Keratinocyte (primary cell): Measurements from ENCODE around the gene PM20D1. TPM values are rescaled to one million over a fixed set of nuclear protein-coding genes. Genes with fewer than 3 reads are reported as not detected.
A peak's percentile ranks its signal among the peaks of the same experiment; 100 is the strongest.

ENCODE experiments used
- DNase-seq: peaks from one replicate; pipeline ENCODE4 v3.0.0-alpha.2; 2011; ENCODE audit warnings: low read depth, missing footprints, low spot score
- FAIRE-seq: peaks from 2 replicates; lab custom pipeline; 2011; peaks lifted over from hg19 to GRCh38; lab: Jason Lieb, UNC
- H2AFZ ChIP-seq: 2 replicates; pipeline ENCODE4 v1.6.0; 2012; ENCODE audit warnings: low read length, control low read depth, inconsistent platforms; ENCODE audit not compliant: control insufficient read depth
- H3K27ac ChIP-seq: 2 replicates; pipeline ENCODE4 v1.5.1; 2011; ENCODE audit warnings: low read length; ENCODE audit not compliant: control insufficient read depth, insufficient read depth
- H3K27me3 ChIP-seq: 3 replicates; pipeline ENCODE4 v1.6.0; 2011; ENCODE audit warnings: low read length; ENCODE audit not compliant: control insufficient read depth, insufficient read depth; ENCODE audit errors: extremely low read depth
- H3K36me3 ChIP-seq, 2 experiments: 2 replicates in 1 of 2; 3 replicates in 1 of 2; pipeline ENCODE4 v1.5.1; 2011; ENCODE audit warnings: low read length in 2 of 2, mild to moderate bottlenecking in 1 of 2; ENCODE audit not compliant: control insufficient read depth in 2 of 2, insufficient read depth in 2 of 2; ENCODE audit errors: extremely low read depth in 1 of 2
- H3K4me1 ChIP-seq: 3 replicates; pipeline ENCODE4 v1.5.1; 2011; ENCODE audit warnings: low read length; ENCODE audit not compliant: control insufficient read depth, insufficient read depth; ENCODE audit errors: extremely low read depth
- H3K4me2 ChIP-seq: 3 replicates; pipeline ENCODE4 v1.6.0; 2011; ENCODE audit warnings: low read depth, low read length; ENCODE audit not compliant: control insufficient read depth, insufficient read depth; ENCODE audit errors: extremely low read depth
- H3K4me3 ChIP-seq, 3 experiments: fragments of 200-600 bp in 1 of 3; sonication (generic) in 1 of 3; 2 replicates in 2 of 3; 3 replicates in 1 of 3; pipeline ENCODE4 v1.5.1; 2011 to 2016; ENCODE audit warnings: low read length in 3 of 3, mild to moderate bottlenecking in 3 of 3, control low read depth in 2 of 3, inconsistent platforms in 1 of 3, low read depth in 1 of 3, mixed read lengths in 1 of 3, mixed run types in 1 of 3, moderate library complexity in 1 of 3; ENCODE audit not compliant: control insufficient read depth in 2 of 3, insufficient read depth in 2 of 3; ENCODE audit errors: extremely low read depth in 1 of 3
- H3K79me2 ChIP-seq: 2 replicates; pipeline ENCODE4 v1.6.0; 2012; ENCODE audit warnings: low read length; ENCODE audit not compliant: control insufficient read depth, insufficient read depth
- H3K9ac ChIP-seq: 3 replicates; pipeline ENCODE4 v1.6.0; 2011; ENCODE audit warnings: low read length; ENCODE audit not compliant: control insufficient read depth, insufficient read depth; ENCODE audit errors: extremely low read depth
- H3K9me1 ChIP-seq: 3 replicates; pipeline ENCODE4 v1.6.0; 2011; ENCODE audit warnings: low read length; ENCODE audit not compliant: control insufficient read depth, insufficient read depth; ENCODE audit errors: extremely low read depth
- H3K9me3 ChIP-seq: 2 replicates; pipeline ENCODE4 v1.5.1; 2012; ENCODE audit warnings: low read depth, low read length; ENCODE audit not compliant: control insufficient read depth
- H4K20me1 ChIP-seq: 3 replicates; pipeline ENCODE4 v1.6.0; 2011; ENCODE audit warnings: low read length; ENCODE audit not compliant: control insufficient read depth, insufficient read depth; ENCODE audit errors: extremely low read depth
- EZH2 ChIP-seq: IDR thresholded peaks from one replicate; pipeline ENCODE4 v1.6.1; 2012; ENCODE audit warnings: inconsistent platforms, mild to moderate bottlenecking, low read length, moderate library complexity
- dilution Hi-C: fragments of 300-500 bp; cut with MboI; formaldehyde crosslinking; loops from one replicate; pipeline ENCODE4 v1.7.0; 2020; ENCODE audit warnings: low sequenced_read_pairs; ENCODE audit not compliant: extremely low pct_ligation_motif_present
- polyA plus RNA-seq, 5 experiments: library from polyadenylated mRNA; depleted of rRNA in 3 of 5; stranded (reverse) in 3 of 5; stranded (forward) in 1 of 5; unstranded in 1 of 5; fragments of >200 nt; gene quantifications; 1 replicate in 1 of 5; 2 replicates in 3 of 5; 3 replicates in 1 of 5; pipeline versions ENCODE4 v1.2.1 to v1.2.3, GENCODE V29; 2011 to 2012; ENCODE audit warnings: missing spikeins in 2 of 5, low read depth in 1 of 5, low replicate concordance in 1 of 5
- TF ChIP-seq, protein P1 (sequence below), 3 experiments: IDR thresholded peaks in 1 of 3; conservative IDR thresholded peaks in 1 of 3; optimal IDR thresholded peaks in 1 of 3; 2 replicates in 2 of 3; 3 replicates in 1 of 3; pipeline versions ENCODE3 to v1.5.1; 2011; ENCODE audit warnings: low read length in 3 of 3, mild to moderate bottlenecking in 3 of 3, moderate library complexity in 2 of 3, control low read depth in 1 of 3, inconsistent platforms in 1 of 3; ENCODE audit not compliant: insufficient read depth in 2 of 3; ENCODE audit errors: extremely low read depth in 1 of 3

PM20D1 gene
- polyA plus RNA-seq, 1 donor (not counting 4 experiments of a cell fraction or from before 2014, with no cell fraction given): 0.05 TPM

GRCh38 chr1:205812878-205813754 lies 36.8 kb downstream of the PM20D1 start, which contains the start of gene SLC41A1:
Gene SLC41A1 (minus strand): TSS chr1:205813198. CDS start chr1:205810441, 2,757 bp downstream.
- Histone ChIP-seq H3K4me2 (peak within 1 kb of the TSS; percentile 99), H3K9me3 (no peaks in the 10 kb centered on the region), H3K9me1 (peaks cover 2% of the 10 kb centered on the region), H4K20me1 (no peaks in the 10 kb centered on the region), H3K27me3 (no peaks in the 10 kb centered on the region), H3K36me3 (peaks cover 8 to 13% of the 10 kb centered on the region in 2 experiments), H3K4me1 (peaks cover 19% of the 10 kb centered on the region), H3K4me3 (peak within 1 kb of the TSS; percentile 78 to 89 (median 82)), H2AFZ (peak within 1 kb of the TSS; percentile 94), H3K27ac (peak within 1 kb of the TSS; percentile 80), H3K79me2 (peaks cover 8% of the 10 kb centered on the region), H3K9ac (peak within 1 kb of the TSS; percentile 83)
- dilution Hi-C loops: no loop called here
- TF ChIP-seq, protein P1, sequence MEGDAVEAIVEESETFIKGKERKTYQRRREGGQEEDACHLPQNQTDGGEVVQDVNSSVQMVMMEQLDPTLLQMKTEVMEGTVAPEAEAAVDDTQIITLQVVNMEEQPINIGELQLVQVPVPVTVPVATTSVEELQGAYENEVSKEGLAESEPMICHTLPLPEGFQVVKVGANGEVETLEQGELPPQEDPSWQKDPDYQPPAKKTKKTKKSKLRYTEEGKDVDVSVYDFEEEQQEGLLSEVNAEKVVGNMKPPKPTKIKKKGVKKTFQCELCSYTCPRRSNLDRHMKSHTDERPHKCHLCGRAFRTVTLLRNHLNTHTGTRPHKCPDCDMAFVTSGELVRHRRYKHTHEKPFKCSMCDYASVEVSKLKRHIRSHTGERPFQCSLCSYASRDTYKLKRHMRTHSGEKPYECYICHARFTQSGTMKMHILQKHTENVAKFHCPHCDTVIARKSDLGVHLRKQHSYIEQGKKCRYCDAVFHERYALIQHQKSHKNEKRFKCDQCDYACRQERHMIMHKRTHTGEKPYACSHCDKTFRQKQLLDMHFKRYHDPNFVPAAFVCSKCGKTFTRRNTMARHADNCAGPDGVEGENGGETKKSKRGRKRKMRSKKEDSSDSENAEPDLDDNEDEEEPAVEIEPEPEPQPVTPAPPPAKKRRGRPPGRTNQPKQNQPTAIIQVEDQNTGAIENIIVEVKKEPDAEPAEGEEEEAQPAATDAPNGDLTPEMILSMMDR (optimal IDR thresholded peaks at IDR 0.05 in 1 of 3, IDR thresholded peaks at IDR 0.05 in 1 of 3, conservative IDR thresholded peaks at IDR 0.05 in 1 of 3; ENCODE audit: extremely low read depth in 1 of 3, insufficient read depth in 2 of 3, low read length in 3 of 3): no peak
- no peak for TF ChIP-seq EZH2
- DNase-seq (peak; percentile 52), FAIRE-seq (no peak)

GRCh38 chr1:205812271-205812877 lies 37.6 kb downstream of the PM20D1 start:
- Histone ChIP-seq H4K20me1 (no peaks in the 10 kb centered on the region), H2AFZ (no peak overlapping the region), H3K4me2 (peak overlapping the region; percentile 99), H3K36me3 (peaks cover 8 to 13% of the 10 kb centered on the region in 2 experiments), H3K4me1 (peaks cover 19% of the 10 kb centered on the region), H3K9ac (peak overlapping the region; percentile 43), H3K9me1 (no peaks in the 10 kb centered on the region), H3K79me2 (peaks cover 8% of the 10 kb centered on the region), H3K4me3 (peak overlapping the region; percentile 78 to 89 (median 82)), H3K27me3 (no peaks in the 10 kb centered on the region), H3K27ac (peak overlapping the region; percentile 80), H3K9me3 (no peaks in the 10 kb centered on the region)
- dilution Hi-C loops: no loop called here
- FAIRE-seq (no peak), DNase-seq (no peak)
- TF ChIP-seq, protein P1 (optimal IDR thresholded peaks at IDR 0.05 in 1 of 3, IDR thresholded peaks at IDR 0.05 in 1 of 3, conservative IDR thresholded peaks at IDR 0.05 in 1 of 3; ENCODE audit: extremely low read depth in 1 of 3, insufficient read depth in 2 of 3, low read length in 3 of 3): no peak
- TF ChIP-seq EZH2: no peak
